NCI-H524 treated with DMSO at 0.1 percent for 48 hours (cell line): ENCODE measurements around the gene KMT5B.
"Not testable (repeated sequence)": the region's sequence is repeated elsewhere in the genome, so short reads cannot be mapped to it uniquely, and the experiment has no call there.

Experiments used
- DNase-seq: peaks from one replicate; lab custom pipeline; 2025; lab: John Stamatoyannopoulos, UW

The KMT5B gene

GRCh38 chr11:68213135-68213515 lies at the start of gene KMT5B:
KMT5B (minus strand) TSS chr11:68213296; CDS start chr11:68190076, 23,220 bp downstream.
- no peak for DNase-seq

DNA sequence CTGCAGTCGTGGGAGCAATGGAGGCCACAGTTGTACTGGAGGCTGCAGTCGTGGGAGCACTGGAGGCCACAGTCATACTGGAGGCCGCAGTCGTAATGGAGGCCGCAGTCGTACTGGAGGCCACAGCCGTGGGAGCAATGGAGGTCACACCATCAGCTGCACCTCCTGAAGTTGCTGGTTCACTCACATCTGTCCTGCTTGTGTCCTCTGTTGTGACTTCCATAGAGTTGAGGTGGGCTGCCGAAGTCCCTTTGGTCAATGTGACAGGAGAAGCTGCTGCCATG lies 49.4 kb upstream of the KMT5B start:
- no peak for DNase-seq

DNA sequence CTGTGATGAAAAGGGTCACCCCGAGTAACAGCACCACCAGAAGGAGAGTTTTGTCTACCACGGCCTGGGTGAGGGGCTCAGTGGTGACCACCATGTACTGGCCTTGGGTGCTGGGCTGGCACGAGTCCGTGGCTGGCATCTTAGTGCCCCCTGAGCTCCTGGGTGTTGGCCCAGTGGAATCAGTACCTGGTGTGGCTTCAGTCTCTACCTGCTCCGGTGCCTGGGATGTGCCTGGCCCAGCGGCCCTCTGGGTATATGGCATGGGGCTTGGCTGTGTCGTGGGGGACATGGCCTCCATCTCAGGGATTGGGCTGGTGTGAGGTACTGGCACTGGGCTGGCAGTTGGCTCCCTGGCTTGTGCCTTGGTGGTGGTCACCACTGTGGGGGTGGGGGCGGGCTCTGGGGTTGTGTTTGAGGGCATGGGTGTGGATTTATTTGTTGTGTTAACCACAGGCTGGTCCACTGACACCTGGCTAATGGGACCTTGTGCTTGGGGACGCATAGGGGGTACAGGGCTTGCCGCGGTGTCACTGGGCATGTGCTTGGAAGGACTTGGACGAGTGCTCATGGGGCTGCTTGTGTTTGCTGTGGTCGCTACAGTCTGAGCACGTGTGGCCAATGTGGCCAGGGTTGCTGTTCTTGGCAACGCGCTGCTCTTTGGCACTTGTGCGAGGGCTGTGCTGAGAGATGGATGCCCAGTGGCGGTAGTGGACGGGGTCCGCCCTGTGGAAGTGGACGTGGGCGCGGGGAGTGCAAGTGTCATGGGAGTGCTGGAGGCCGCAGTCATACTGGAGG lies 48.9 kb upstream of the KMT5B start:
- no peak for DNase-seq

DNA sequence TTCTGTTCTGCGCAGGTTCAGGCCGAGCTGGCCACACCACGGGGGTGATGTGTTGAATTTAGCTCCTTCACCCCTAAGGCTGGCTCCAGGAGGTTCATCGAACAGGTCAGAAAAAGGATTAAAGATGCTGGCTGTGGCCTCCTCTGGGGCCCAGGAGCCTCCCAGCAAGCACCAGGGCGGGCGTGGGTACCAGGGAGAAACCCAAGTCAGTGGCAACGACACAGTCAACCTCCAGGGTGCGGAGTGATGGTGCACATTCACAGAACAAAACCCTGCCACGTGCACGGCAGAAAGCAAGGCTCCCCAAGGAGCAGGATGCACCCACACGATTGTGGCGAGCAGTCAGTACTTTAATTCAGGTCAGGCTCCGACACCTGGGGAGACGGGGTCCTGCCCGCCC lies 47.9 kb upstream of the KMT5B start:
- DNase-seq: no peak

GRCh38 chr11:68260484-68260883 lies 47.4 kb upstream of the KMT5B start:
- DNase-seq: no peak

GRCh38 chr11:68259122-68259959 lies 46.2 kb upstream of the KMT5B start:
- no peak for DNase-seq

- no peak for DNase-seq
Measured at GRCh38 chr11:68258363-68258765, 45.3 kb upstream of the KMT5B start.

DNA sequence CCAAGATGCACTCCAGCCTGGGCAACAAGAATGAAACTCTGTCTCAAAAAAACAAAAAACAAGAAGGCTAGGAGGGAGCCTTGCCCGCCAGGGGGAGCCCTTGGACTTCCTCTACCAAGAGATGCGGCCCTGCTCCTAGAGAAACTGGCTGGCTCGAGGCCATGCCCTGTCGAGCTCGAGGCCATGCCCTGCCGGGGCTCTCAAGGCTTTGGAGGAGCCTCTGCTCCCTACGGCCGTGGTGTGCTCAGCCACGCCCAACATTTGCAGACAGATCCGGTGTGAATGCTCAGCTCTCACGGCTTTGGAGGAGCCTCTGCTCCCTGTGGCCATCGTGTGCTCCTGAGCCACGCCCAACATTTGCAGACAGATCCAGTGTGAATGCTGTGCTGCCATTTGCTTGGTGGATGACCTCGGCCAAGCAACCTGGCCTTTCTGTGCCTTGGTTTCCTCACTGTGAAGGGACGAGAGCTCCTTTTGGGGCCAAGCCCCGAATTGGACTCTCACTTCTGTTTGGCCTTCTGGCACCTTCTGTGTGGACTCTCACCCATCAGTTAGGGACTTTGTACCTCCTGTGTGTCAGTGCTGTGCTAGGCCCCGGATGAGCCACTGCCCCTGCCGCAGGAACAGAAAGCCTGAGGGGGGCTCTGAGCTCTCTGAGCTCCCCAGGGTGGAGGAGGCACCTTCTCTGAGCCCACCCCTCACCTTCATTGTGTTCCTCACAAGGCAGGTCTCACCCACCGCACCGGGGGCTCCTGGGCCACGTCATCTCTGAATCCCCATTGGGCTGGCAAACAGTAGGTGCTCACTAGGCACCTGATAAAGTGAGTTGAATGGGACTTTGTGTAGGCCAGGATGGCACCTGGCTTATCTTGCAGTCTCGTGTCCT lies 44.6 kb upstream of the KMT5B start:
- peak; percentile 6 for DNase-seq

DNA sequence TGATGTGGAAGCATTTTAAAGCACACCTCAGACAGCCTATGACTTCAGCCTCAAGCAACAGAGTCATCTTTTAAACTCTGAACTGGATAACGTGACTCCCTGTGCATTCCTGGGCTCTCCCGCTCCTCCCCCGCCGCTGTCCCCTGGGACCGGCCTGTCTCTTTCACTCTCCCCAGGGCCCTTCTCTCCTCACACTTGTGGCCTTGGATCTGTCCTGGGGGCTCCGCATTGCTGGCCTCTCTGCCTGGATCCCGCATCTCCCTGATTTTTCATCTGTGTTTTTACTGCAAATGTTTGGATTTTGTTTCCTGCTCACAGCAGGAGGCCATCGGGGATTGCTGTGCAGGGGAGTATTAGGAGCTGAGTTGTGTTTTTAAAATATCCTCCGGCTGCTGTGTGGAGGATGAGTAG lies 43.2 kb upstream of the KMT5B start:
- no peak for DNase-seq

DNA sequence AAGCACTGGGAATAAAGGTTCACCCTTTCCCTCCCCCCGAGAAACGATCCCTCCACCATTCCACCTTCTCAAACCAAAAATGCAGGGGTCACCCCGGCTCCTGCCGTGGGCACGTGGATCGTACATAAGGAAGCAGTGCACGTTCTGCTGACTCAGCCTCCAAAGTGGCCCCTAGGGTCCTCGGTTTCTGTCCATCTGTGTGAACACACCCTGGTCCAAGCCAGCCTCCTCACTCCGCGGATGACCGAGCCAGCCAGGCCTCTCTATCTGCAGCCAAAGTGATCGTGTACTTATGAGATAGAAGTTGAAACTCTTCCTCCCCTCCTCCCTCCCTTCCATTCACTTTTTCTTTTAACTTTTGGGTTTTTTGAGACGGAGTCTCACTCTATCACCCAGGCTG lies 42.4 kb upstream of the KMT5B start:
- no peak for DNase-seq

- DNase-seq: no peak
Measured at GRCh38 chr11:68254421-68254820, 41.3 kb upstream of the KMT5B start.

- no peak for DNase-seq
Measured at GRCh38 chr11:68251765-68252164, 38.7 kb upstream of the KMT5B start.

GRCh38 chr11:68244912-68245311 lies 31.8 kb upstream of the KMT5B start:
- DNase-seq: not testable (repeated sequence)

- DNase-seq: not testable (repeated sequence)
Measured at GRCh38 chr11:68243847-68244246, 30.8 kb upstream of the KMT5B start.

DNA sequence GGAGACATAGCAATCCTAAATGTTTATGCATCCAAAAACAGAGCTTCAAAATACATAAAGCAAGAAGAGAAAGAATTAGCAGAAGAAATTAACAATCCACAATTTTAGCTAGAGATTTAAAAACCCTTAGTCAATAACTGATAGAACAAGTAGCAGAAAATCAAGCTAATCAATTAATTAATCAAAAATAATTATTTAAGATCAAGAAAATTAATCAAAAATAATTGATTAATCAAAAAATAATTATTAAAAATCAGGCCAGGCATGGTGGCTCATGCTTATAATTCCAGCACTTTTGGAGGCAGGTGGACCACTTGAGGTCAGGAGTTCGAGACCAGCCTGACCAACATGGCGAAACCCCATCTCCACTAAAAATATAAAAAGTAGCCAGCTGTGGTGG lies 29.5 kb upstream of the KMT5B start:
- DNase-seq: no peak

DNA sequence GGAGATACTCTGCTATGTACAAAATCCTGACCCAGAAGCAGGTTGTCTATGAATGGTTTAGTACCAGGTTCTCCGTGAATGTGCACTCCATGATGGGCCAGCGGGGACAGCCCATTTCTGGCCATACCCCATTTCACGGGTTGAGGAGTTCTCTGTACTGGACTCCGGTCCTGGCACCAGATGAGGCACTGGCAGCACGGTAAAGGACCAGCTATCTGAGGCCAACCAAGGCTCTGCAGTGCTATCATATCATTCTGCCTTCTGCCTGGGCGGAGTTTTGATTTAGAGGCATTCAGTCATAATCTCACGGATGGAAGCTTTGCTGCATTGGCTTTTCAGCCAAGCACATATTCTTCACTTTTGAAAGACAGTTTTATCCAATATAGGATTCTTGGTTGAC lies 18.5 kb upstream of the KMT5B start:
- no peak for DNase-seq

DNA sequence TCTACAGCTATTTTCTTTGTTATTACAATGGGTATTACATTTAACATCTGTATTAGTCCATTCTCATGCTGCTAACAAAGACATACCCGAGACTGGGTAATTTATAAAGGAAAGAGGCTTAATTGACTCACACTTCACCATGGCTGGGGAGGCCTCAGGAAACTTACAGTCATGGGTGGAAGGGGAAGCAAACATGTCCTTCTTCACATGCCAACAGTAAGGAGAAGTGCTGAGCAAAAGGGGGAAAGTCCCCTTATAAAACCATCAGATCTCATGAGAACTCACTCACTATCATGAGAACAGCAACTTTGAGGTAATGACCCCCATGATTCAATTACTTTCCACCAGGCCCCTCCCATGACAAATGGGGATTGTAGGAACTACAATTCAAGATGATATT lies 16.5 kb upstream of the KMT5B start:
- DNase-seq: no peak

- DNase-seq: no peak
Measured at GRCh38 chr11:68226421-68226820, 13.3 kb upstream of the KMT5B start.

- DNase-seq: no peak
Measured at GRCh38 chr11:68224606-68225005, 11.5 kb upstream of the KMT5B start.

DNA sequence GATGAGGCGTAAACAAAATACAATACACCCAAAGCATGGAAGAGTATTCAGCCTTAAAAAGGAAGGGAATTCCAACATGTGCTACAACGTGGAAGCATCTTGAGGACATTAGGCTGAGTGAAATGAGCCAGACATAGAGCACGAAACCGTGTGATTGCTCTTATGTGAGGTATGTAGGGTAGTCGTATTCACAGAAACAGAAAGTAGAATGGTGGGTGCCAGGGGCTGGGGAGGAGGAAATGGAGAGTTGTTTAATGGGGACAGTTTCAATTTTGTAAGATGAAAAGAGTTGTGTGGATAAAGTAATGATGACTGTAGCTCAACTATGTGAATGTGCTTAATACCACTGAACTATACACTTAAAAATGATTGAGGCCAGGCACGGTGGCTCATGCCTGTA lies 10.2 kb upstream of the KMT5B start:
- no peak for DNase-seq

DNA sequence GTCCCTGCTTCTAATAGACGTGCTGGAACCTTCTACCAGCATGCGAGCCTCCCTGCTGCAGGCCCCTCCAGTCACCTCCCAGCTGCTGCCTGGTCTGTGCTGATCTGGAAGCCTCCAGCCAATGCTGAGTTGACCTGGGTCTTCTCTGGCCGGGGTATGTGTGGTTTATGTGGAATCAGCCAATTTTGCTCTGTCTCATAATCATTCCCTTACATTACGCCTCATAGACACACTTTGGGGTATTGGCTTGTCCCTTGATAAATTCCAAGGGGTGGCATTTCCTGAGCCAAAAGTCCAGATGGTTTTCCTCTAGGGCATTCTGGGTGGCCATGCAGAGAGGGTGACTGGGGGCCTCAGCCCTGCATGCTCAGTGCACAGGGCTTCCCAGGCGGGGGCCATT lies 8.3 kb upstream of the KMT5B start:
- DNase-seq: no peak

DNA sequence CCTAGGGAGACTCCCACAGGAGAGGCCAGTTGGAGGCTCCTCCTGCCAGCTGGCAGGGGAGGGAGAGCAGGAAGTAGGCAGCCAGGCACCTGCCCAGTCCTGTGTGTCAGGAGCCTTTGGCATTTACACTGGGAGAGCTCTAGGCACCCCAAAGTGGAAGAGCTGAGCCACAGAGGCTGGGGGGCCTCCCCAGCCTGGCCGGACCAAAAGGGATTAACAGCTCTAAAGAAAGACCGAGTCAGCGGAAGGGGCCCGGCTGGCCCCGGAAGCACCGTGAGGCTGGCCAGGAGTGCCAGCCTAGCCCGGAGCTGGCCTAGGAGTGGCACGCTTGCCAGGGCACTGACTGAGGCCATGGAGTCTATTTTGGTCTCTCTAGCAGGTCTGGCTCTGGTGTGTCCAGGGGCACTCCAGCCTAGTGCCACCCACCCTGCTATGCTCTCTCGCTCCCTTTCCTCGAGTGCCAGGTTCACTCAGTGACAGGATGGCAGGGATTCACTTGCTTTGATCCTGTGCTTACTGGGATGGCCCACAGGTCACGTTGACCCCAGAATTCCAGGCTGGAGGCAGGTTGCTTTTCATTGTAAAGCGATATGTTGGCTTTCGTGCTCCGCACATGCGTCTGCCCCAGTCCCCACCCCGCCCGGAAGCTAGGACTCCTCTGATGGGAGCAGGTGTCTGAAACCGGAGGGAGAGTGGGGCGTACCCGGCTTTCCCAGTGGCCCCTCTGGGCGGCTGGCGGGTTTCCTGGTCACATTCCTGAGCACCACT lies 3.3 kb upstream of the KMT5B start:
- no peak for DNase-seq
